ENCODE data around the gene RRAGC.

RRAGC gene

DNA sequence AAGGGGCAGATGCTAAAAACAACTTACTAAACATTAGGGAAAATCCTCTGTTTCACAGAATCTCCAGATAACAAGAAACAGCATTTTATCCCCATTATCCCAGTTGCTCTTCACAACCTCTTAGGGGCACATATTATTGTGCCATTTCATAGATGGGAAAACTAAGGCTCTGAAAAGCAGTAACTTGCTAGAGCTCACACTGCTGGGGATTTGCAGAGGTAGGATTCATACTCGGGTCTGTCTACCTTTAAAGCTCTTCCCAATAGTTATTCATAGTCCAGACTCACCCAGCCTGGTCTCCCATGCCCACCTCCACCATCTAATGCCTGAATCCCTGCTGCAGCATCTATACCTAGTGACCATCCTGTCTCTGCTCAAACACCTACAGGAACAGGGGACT is 67.7 kb downstream of the RRAGC start:
- H3K4me3 ChIP-seq (ENCODE audit: low read depth, low read length): no peak overlapping the region
- TF ChIP-seq, protein P1, sequence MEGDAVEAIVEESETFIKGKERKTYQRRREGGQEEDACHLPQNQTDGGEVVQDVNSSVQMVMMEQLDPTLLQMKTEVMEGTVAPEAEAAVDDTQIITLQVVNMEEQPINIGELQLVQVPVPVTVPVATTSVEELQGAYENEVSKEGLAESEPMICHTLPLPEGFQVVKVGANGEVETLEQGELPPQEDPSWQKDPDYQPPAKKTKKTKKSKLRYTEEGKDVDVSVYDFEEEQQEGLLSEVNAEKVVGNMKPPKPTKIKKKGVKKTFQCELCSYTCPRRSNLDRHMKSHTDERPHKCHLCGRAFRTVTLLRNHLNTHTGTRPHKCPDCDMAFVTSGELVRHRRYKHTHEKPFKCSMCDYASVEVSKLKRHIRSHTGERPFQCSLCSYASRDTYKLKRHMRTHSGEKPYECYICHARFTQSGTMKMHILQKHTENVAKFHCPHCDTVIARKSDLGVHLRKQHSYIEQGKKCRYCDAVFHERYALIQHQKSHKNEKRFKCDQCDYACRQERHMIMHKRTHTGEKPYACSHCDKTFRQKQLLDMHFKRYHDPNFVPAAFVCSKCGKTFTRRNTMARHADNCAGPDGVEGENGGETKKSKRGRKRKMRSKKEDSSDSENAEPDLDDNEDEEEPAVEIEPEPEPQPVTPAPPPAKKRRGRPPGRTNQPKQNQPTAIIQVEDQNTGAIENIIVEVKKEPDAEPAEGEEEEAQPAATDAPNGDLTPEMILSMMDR (IDR thresholded peaks at IDR 0.05; ENCODE audit: control insufficient read depth, extremely low read depth, insufficient read depth): no peak
- DNase-seq (ENCODE audit: low read depth): no peak

DNA sequence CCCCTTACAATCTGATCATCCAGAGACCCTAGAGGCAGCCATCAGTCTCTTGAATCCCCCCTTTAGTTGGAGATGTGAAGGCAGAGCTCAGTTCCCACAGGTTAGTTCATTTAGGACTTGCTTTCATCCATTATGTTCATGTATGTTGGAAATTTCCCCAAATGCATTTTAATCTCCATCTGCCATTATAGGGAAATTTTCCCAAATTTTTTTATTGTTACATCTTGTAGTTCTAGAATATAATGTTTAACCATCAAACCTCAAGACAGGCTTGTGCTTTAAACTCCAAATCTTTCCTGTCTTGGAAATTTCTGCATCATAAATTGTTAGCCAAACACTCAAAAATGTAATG is 68.4 kb downstream of the RRAGC start:
- no peak overlapping the region for H3K4me3 ChIP-seq (ENCODE audit: low read depth, low read length)
- TF ChIP-seq, protein P1 (IDR thresholded peaks at IDR 0.05; ENCODE audit: control insufficient read depth, extremely low read depth, insufficient read depth): no peak
- DNase-seq (ENCODE audit: low read depth): no peak

DNA sequence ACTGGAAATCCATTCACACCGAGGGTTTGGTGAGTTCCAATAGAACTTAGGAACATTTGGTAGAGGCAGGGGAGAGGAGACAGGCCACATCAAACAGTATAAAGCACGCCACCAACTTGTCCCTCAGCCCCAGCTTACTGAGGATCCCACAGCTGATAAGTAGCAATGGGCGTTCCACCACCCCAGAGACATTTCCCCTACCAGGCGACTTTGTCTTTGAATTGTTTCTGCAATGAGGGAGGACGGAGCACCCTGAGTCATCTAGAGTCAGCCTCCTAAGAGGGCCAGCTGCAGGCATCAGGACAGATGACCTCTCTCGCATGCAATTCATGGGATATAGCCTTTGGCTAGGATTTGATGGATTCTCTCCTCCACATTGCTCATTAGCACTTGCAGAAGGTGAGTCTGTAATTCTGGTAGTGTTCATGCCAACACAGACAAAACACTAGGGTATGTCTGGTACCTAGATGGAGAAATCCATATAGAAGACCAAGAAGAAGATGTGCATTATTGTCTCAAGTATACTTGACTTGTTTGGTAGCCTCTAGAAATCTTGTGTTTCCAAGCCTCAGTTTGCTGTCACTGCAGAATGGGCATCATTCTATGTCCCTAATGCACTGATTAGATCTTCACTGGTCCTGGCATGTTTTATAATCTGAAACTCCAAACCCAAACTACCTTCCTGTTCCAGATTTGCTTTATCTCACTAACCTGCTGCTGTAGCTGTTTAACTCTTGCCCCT is 69.0 kb downstream of the RRAGC start:
- no peak for DNase-seq (ENCODE audit: low read depth)
- TF ChIP-seq, protein P1 (IDR thresholded peaks at IDR 0.05; ENCODE audit: control insufficient read depth, extremely low read depth, insufficient read depth): no peak
- no peak overlapping the region for H3K4me3 ChIP-seq (ENCODE audit: low read depth, low read length)

DNA sequence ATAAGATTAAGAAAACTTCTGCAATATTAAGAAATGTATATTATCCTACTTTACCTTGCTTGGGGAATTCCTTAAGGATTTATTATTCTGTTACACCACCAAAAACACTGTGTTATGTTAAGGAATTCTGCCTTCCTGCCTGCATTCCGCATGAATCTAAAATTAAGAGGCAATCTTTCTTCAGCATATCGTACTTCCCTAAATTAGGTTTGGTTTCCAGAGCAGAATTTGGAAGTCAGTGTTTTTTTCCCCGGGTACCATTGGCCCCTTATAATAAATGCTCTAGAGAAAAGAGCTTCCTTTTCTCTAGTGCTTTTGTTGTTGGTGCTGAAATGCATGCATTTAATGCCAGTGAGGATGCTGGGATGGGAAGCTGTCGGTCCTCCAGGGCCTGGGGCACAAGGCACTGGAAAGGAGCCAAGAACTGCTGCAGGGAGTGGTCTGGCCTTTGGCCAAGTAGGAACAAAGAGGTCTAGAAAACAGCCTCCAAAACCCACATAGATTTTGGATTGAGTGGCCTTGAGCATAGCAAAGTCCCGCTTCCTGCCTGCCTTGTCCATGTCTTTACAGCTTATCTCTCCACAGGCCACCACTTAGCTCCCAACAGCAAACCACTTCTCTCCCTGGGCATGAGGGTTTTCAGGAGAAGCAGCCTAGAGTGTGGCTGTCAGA is 69.9 kb downstream of the RRAGC start:
- no peak for DNase-seq (ENCODE audit: low read depth)
- TF ChIP-seq, protein P1 (IDR thresholded peaks at IDR 0.05; ENCODE audit: control insufficient read depth, extremely low read depth, insufficient read depth): no peak
- H3K4me3 ChIP-seq (ENCODE audit: low read depth, low read length): no peak overlapping the region

DNA sequence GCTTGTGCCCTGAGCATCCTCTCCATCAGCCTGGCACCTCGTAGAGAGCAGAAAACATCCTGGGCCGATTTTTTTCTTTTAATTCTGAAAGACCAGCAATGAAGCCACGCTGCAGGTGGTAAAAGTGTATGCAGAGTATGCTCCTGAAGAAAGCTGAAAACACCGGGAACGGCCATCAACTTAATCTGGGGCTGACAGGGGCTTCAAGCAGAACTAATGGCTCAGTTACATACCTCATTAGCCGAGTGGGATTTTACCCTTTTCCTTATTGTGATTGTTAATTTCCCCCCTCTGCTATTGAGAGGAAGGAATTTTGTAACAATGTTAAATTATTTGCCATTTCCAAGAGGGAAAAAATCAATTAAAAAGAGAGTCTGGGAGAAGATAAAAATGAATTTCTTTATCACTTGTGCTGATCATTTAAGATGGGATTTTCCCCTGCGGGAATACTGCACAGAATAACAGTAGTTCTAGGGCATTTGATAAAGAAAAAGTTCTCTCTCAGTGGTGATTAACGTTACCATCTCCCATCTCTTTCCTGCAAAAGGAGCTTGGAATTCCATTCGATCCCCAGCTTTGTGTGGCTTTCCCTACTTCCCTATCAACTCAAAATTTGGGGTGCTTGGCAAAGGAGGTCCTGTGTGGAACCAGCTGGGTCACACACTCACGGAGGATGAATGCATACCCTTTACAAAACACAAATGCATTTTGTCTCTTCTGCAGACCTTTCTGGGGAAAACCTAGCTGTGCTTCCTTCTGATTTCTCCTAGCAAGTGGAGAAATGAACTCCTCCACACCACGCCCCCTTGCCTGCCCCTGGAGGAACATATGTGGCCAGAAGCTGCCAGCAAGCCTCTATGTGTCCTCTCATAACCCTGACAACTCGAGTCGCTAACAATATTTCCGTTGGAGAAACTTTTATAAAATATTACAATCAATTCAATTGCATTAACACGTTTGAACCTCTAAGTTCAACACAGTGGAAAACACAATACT is 70.9 kb downstream of the RRAGC start:
- TF ChIP-seq, protein P1 (IDR thresholded peaks at IDR 0.05; ENCODE audit: control insufficient read depth, extremely low read depth, insufficient read depth): no peak
- no peak for DNase-seq (ENCODE audit: low read depth)
- H3K4me3 ChIP-seq (ENCODE audit: low read depth, low read length): no peak overlapping the region

All from LNCaP clone FGC (cell line).